GM23338 (cell line): ENCODE measurements around the gene CAMTA1. TPM values are rescaled to one million over a fixed set of nuclear protein-coding genes. Genes with fewer than 3 reads are reported as not detected.

Experiments used
- ATAC-seq: fragments of 200-7000 bp; cut with Tn5 transposase; 3 replicates; pipeline ENCODE4 v1.9.1; 2020
- DNase-seq: peaks from one replicate; pipeline ENCODE4 v3.0.0-alpha.2; 2015; ENCODE audit warnings: low spot score
- H2AFZ ChIP-seq: fragments of 200-600 bp; sonication (generic); 2 replicates; pipeline ENCODE4 v1.8.0; 2016; ENCODE audit warnings: antibody characterized with exemption, mild to moderate bottlenecking, moderate library complexity
- H3F3A ChIP-seq: fragments of 200-600 bp; sonication (generic); replicated peaks from 2 replicates; pipeline ENCODE4 v1.8.0; 2017; ENCODE audit warnings: antibody characterized with exemption, mixed run types, low read depth
- H3K27ac ChIP-seq: fragments of 200-600 bp; sonication (generic); 2 replicates; pipeline ENCODE4 v1.6.1; 2016; ENCODE audit warnings: low read depth
- H3K27me3 ChIP-seq: fragments of 200-600 bp; sonication (generic); 2 replicates; pipeline ENCODE4 v1.8.0; 2016; ENCODE audit warnings: mild to moderate bottlenecking, mixed run types, moderate library complexity; ENCODE audit not compliant: insufficient read depth
- H3K36me3 ChIP-seq: fragments of 200-600 bp; sonication (generic); 2 replicates; pipeline ENCODE4 v1.8.0; 2016; ENCODE audit warnings: mild to moderate bottlenecking; ENCODE audit not compliant: insufficient read depth
- H3K4me1 ChIP-seq: fragments of 200-600 bp; sonication (generic); 2 replicates; pipeline ENCODE4 v1.8.0; 2016; ENCODE audit warnings: mild to moderate bottlenecking, moderate library complexity; ENCODE audit not compliant: insufficient read depth
- H3K4me2 ChIP-seq: fragments of 200-600 bp; sonication (generic); 2 replicates; pipeline ENCODE4 v1.7.1; 2017; ENCODE audit warnings: mixed run types
- H3K4me3 ChIP-seq: fragments of 200-600 bp; sonication (generic); 2 replicates; pipeline ENCODE4 v1.6.1; 2016; ENCODE audit warnings: mixed run types
- H3K79me2 ChIP-seq: fragments of 200-600 bp; sonication (generic); replicated peaks from 2 replicates; pipeline ENCODE4 v1.8.0; 2017; ENCODE audit warnings: mild to moderate bottlenecking; ENCODE audit not compliant: insufficient read depth
- H3K9me2 ChIP-seq: fragments of 200-600 bp; sonication (generic); 2 replicates; pipeline ENCODE4 v1.8.0; 2017; ENCODE audit not compliant: insufficient read depth
- H4K20me1 ChIP-seq: fragments of 200-600 bp; sonication (generic); replicated peaks from 2 replicates; pipeline ENCODE4 v1.8.0; 2017; ENCODE audit warnings: mild to moderate bottlenecking; ENCODE audit not compliant: insufficient read depth
- H3K27ac Mint-ChIP-seq: 2 replicates; pipeline ENCODE4 v1.8.0; 2020; ENCODE audit warnings: inconsistent platforms, mild to moderate bottlenecking, moderate library complexity, mixed read lengths
- H3K27me3 Mint-ChIP-seq: 3 replicates; pipeline ENCODE4 v1.8.0; 2022; ENCODE audit warnings: low read depth, mild to moderate bottlenecking, moderate library complexity, mixed read lengths, inconsistent platforms; ENCODE audit not compliant: insufficient read depth, poor library complexity
- H3K36me3 Mint-ChIP-seq: 3 replicates; pipeline ENCODE4 v1.8.0; 2021; ENCODE audit warnings: low read depth, mild to moderate bottlenecking, inconsistent platforms, moderate library complexity, mixed read lengths
- H3K4me1 Mint-ChIP-seq: 3 replicates; pipeline ENCODE4 v1.8.0; 2020; ENCODE audit warnings: mild to moderate bottlenecking, inconsistent platforms, mixed read lengths
- H3K4me3 Mint-ChIP-seq: 3 replicates; pipeline ENCODE4 v1.8.0; 2021; ENCODE audit warnings: moderate library complexity, mild to moderate bottlenecking, inconsistent platforms, mixed read lengths
- H3K9me3 Mint-ChIP-seq: 3 replicates; pipeline ENCODE4 v1.8.0; 2020; ENCODE audit warnings: moderate library complexity, mild to moderate bottlenecking, inconsistent platforms, mixed read lengths
- CREB1 ChIP-seq: fragments of 250-450 bp; sonication (Bioruptor Pico); IDR thresholded peaks from 2 replicates; pipeline ENCODE4 v1.5.0; 2020; ENCODE audit warnings: low read depth, mild to moderate bottlenecking, moderate library complexity
- CTCF ChIP-seq, 2 experiments: fragments of 200-600 bp in 1 of 2; sonication (generic) in 1 of 2; conservative IDR thresholded peaks; 2 replicates each; pipeline versions ENCODE4 v1.5.1 to v1.6.1; 2016 to 2017; ENCODE audit warnings: antibody characterized with exemption in 2 of 2, low read depth in 2 of 2, mild to moderate bottlenecking in 2 of 2, moderate library complexity in 1 of 2
- ETS1 ChIP-seq: IDR thresholded peaks from 2 replicates; pipeline ENCODE4 v1.6.1; 2016; ENCODE audit warnings: antibody characterized with exemption
- EZH2 ChIP-seq: fragments of 200-600 bp; sonication (generic); IDR thresholded peaks from one replicate; pipeline ENCODE4 v1.8.0; 2017; ENCODE audit warnings: antibody characterized with exemption, mild to moderate bottlenecking, low read depth; ENCODE audit not compliant: unreplicated experiment
- EZH2phosphoT487 ChIP-seq: fragments of 200-600 bp; sonication (generic); IDR thresholded peaks from one replicate; pipeline ENCODE4 v1.8.1; 2018; ENCODE audit warnings: antibody characterized with exemption; ENCODE audit not compliant: unreplicated experiment
- JUNB ChIP-seq: IDR thresholded peaks from one replicate; pipeline ENCODE4 v1.6.1; 2016; ENCODE audit warnings: antibody characterized with exemption; ENCODE audit not compliant: unreplicated experiment
- NANOG ChIP-seq: IDR thresholded peaks from 2 replicates; pipeline ENCODE4 v1.6.1; 2016; ENCODE audit warnings: antibody characterized with exemption, borderline replicate concordance
- POLR2AphosphoS5 ChIP-seq: IDR thresholded peaks from 2 replicates; pipeline ENCODE4 v1.6.1; 2016; ENCODE audit warnings: antibody characterized with exemption, low read depth
- REST ChIP-seq: IDR thresholded peaks from one replicate; pipeline ENCODE4 v1.6.1; 2018; ENCODE audit warnings: antibody characterized with exemption; ENCODE audit not compliant: unreplicated experiment
- STAT1 ChIP-seq: IDR thresholded peaks from one replicate; pipeline ENCODE4 v1.6.1; 2016; ENCODE audit warnings: antibody characterized with exemption; ENCODE audit not compliant: unreplicated experiment
- ZNF114 ChIP-seq: fragments of 250-450 bp; sonication (Bioruptor Pico); IDR thresholded peaks from 2 replicates; pipeline ENCODE4 v1.5.0; 2020; ENCODE audit warnings: mild to moderate bottlenecking, moderate library complexity
- ZNF331 ChIP-seq: fragments of 250-450 bp; sonication (Bioruptor Pico); IDR thresholded peaks from 2 replicates; pipeline ENCODE4 v1.5.0; 2020; ENCODE audit warnings: low read depth, mild to moderate bottlenecking, moderate library complexity
- polyA plus RNA-seq: library from polyadenylated mRNA; unstranded; fragments of >200 nt; fragmentation: Nextera tagmentation; extraction: Ambion mirVana; gene quantifications from 2 replicates; pipeline ENCODE4 v1.2.1, GENCODE V29; 2016
- total RNA-seq: library from RNA; depleted of rRNA; stranded (reverse); fragments of >200 nt; shearing (Covaris generic); gene quantifications from 2 replicates; pipeline ENCODE4 v1.2.3, GENCODE V29; 2014
- TF ChIP-seq, protein P1 (sequence below): fragments of 250-450 bp; sonication (Bioruptor Pico); IDR thresholded peaks from 2 replicates; pipeline ENCODE4 v1.5.0; 2020; ENCODE audit warnings: mild to moderate bottlenecking, moderate library complexity

CAMTA1 gene
- total and polyA plus RNA-seq, 2 experiments from 2014 or later: 115 to 519 TPM

GRCh38 chr1:7533006-7533405, 747.8 kb downstream of the CAMTA1 start:
- Histone ChIP-seq H3K27me3 (no peaks in the 10 kb centered on the region; the same call in 1 of the 2 replicates), H3K4me2 (no peak overlapping the region), H3K4me1 (peaks cover 36% of the 10 kb centered on the region), H3K4me3 (no peak overlapping the region), H3K9me2 (0 out of 2 replicates have a peak, but pooled peaks cover 2% of the 10 kb centered on the region), H3K79me2 (no peaks in the 10 kb centered on the region), H4K20me1 (no peaks in the 10 kb centered on the region), H3F3A (no peaks in the 10 kb centered on the region), H3K36me3 (no peaks in the 10 kb centered on the region), H2AFZ (no peak overlapping the region), H3K27ac (no peak overlapping the region)
- ATAC-seq (no peak), DNase-seq (no peak)
- Mint-ChIP-seq H3K36me3 (no peaks in the 10 kb centered on the region), H3K4me1 (peaks cover 44% of the 10 kb centered on the region), H3K27ac (no peak overlapping the region), H3K27me3 (peaks cover 20% of the 10 kb centered on the region), H3K9me3 (no peaks in the 10 kb centered on the region; the same call in 2 of the 3 replicates), H3K4me3 (no peak overlapping the region)
- TF ChIP-seq REST (no peak), CTCF (conservative IDR thresholded peaks at IDR 0.05; ENCODE audit: low read depth in 2 of 2) (no peak), ZNF114 (CRISPR knock-in tag) (no peak), POLR2AphosphoS5 (no peak), EZH2 (no peak), EZH2phosphoT487 (no peak), STAT1 (no peak), JUNB (no peak), ZNF331 (no peak), ETS1 (no peak), NANOG (no peak), CREB1 (CRISPR knock-in tag) (no peak)
- TF ChIP-seq, protein P1, sequence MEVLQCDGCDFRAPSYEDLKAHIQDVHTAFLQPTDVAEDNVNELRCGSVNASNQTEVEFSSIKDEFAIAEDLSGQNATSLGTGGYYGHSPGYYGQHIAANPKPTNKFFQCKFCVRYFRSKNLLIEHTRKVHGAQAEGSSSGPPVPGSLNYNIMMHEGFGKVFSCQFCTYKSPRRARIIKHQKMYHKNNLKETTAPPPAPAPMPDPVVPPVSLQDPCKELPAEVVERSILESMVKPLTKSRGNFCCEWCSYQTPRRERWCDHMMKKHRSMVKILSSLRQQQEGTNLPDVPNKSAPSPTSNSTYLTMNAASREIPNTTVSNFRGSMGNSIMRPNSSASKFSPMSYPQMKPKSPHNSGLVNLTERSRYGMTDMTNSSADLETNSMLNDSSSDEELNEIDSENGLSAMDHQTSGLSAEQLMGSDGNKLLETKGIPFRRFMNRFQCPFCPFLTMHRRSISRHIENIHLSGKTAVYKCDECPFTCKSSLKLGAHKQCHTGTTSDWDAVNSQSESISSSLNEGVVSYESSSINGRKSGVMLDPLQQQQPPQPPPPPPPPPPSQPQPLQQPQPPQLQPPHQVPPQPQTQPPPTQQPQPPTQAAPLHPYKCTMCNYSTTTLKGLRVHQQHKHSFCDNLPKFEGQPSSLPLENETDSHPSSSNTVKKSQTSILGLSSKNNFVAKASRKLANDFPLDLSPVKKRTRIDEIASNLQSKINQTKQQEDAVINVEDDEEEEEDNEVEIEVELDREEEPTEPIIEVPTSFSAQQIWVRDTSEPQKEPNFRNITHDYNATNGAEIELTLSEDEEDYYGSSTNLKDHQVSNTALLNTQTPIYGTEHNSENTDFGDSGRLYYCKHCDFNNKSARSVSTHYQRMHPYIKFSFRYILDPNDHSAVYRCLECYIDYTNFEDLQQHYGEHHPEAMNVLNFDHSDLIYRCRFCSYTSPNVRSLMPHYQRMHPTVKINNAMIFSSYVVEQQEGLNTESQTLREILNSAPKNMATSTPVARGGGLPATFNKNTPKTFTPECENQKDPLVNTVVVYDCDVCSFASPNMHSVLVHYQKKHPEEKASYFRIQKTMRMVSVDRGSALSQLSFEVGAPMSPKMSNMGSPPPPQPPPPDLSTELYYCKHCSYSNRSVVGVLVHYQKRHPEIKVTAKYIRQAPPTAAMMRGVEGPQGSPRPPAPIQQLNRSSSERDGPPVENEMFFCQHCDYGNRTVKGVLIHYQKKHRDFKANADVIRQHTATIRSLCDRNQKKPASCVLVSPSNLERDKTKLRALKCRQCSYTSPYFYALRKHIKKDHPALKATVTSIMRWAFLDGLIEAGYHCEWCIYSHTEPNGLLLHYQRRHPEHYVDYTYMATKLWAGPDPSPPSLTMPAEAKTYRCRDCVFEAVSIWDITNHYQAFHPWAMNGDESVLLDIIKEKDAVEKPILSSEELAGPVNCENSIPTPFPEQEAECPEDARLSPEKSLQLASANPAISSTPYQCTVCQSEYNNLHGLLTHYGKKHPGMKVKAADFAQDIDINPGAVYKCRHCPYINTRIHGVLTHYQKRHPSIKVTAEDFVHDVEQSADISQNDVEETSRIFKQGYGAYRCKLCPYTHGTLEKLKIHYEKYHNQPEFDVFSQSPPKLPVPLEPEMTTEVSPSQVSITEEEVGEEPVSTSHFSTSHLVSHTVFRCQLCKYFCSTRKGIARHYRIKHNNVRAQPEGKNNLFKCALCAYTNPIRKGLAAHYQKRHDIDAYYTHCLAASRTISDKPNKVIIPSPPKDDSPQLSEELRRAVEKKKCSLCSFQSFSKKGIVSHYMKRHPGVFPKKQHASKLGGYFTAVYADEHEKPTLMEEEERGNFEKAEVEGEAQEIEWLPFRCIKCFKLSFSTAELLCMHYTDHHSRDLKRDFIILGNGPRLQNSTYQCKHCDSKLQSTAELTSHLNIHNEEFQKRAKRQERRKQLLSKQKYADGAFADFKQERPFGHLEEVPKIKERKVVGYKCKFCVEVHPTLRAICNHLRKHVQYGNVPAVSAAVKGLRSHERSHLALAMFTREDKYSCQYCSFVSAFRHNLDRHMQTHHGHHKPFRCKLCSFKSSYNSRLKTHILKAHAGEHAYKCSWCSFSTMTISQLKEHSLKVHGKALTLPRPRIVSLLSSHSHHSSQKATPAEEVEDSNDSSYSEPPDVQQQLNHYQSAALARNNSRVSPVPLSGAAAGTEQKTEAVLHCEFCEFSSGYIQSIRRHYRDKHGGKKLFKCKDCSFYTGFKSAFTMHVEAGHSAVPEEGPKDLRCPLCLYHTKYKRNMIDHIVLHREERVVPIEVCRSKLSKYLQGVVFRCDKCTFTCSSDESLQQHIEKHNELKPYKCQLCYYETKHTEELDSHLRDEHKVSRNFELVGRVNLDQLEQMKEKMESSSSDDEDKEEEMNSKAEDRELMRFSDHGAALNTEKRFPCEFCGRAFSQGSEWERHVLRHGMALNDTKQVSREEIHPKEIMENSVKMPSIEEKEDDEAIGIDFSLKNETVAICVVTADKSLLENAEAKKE (CRISPR knock-in tag): no peak
